Dermis blood vessel endothelial cell (primary cell): Measurements from ENCODE around the gene PRELID1. TPM values are rescaled to one million over a fixed set of nuclear protein-coding genes. Genes with fewer than 3 reads are reported as not detected.
"Not testable (repeated sequence)": the region's sequence is repeated elsewhere in the genome, so short reads cannot be mapped to it uniquely, and the experiment has no call there.

Experiments used
- DNase-seq: peaks from one replicate; pipeline ENCODE4 v3.0.0; 2010
- total RNA-seq: library from RNA; depleted of rRNA; stranded (reverse); fragments of >200 nt; gene quantifications from 2 replicates; pipeline ENCODE4 v1.2.3, GENCODE V29; 2014

The PRELID1 gene
- total RNA-seq, 1 donor from 2014 or later, result 161 TPM

DNA sequence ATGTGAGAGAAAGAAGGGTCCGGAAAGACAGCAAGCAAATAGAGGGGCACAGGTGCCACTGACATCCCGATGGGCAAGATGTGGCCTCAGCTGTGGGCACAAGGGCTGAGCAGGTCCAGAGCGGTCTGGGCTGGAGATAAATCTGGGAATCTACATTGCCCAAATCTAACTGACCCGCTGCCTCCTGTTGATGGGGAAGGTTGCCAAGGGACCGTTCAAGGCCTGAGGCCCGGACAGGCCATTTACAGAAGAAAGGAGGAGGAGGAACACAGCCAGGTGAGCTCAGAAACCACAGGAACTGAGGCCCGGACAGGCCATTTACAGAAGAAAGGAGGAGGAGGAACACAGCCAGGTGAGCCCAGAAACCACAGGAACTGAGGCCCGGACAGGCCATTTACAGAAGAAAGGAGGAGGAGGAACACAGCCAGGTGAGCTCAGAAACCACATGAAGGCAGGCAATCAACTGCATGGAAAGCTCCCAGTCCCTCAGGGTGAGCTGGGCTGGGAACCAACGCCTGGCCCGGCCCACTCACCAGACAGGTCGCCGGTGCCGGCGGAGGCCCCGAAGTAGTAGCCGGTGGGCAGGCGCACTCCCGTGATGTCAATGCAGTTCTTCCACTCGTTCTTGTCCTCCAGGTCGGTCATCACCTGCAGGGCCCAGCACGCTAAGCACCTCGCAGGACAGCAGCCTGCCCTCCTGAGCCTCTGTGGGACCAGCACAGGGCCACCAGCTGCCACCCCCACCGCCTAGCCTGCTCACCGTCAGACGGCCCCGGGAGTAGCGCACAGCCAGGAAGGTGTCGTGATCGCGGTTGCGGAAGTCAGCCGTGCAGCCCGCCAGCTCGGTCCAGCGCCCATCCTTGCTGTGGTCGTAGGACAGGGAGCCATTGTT lies 33.2 kb downstream of the PRELID1 start:
- DNase-seq, result no peak

GRCh38 chr5:177338251-177339106 lies 34.9 kb downstream of the PRELID1 start:
- DNase-seq, result no peak

DNA sequence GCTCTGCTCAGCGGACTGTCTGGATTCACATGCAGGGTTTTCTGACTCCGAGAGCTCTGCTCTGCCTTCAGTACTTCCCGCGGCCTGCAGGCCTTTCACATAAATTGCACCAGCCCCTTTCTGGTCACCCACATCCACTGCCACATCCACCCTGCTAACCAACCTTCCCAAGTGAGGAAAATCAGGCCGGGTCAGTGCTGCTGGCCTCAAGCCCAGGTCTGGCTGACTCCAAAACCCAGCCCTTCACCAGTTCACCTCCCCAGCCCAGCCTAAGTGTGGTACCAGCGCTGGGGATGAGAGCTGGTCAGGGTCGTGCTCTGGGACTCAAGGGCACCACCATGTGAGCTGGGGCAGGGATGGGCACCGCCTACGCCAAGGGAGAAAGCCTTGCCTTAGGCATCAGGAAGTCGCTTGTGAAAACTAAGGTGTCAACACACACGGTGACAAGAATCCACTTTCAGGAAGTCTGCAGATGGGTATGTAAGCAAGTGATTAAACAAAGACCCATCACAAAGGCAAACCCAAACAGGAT lies 35.6 kb downstream of the PRELID1 start:
- no peak for DNase-seq

- not testable (repeated sequence) for DNase-seq
Observed at GRCh38 chr5:177343000-177343399, 39.4 kb downstream of the PRELID1 start.

- no peak for DNase-seq
Observed at GRCh38 chr5:177343777-177344176, 40.2 kb downstream of the PRELID1 start.

GRCh38 chr5:177344891-177345290 lies 41.3 kb downstream of the PRELID1 start:
- no peak for DNase-seq

- no peak for DNase-seq
Observed at GRCh38 chr5:177346820-177347219, 43.2 kb downstream of the PRELID1 start.

DNA sequence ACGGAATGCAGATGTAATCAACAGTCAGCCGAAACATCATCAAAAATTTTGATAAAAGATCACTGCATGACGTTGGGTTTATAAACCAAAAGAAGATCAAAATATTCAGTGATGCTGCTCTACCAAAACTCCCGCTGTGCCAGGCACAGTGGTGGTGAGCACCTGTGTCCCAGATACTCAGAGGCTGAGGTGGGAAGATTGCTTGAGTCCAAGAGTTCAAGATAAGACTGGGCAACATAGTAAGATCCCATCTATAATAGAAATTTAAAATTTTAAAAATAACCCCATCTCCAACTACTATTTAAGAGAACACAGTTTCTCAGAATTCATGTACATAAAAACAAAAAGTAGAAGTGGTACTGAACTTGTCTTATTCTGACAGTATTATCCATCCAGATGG lies 44.1 kb downstream of the PRELID1 start:
- no peak for DNase-seq

GRCh38 chr5:177349362-177349647 lies 45.7 kb downstream of the PRELID1 start:
- no peak for DNase-seq

DNA sequence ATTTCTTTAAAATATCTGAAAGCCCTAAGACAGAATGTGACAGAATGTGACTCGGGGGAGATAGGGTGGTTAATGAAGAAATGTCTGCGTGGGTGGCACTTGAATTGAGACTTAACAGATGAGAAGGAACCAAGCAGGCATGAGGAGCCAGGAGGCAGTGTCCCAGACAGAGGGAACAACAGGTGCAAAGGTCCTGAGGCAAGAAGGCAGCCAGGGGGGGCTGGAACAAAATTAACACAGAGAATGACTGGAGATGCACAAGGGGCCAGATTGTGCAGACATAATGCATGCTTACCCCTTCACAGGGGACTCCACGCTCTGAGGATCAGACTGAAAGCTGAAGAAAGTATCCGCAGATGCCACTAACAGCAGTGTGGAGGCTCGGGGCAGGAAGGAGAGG lies 46.2 kb downstream of the PRELID1 start:
- DNase-seq, result no peak

DNA sequence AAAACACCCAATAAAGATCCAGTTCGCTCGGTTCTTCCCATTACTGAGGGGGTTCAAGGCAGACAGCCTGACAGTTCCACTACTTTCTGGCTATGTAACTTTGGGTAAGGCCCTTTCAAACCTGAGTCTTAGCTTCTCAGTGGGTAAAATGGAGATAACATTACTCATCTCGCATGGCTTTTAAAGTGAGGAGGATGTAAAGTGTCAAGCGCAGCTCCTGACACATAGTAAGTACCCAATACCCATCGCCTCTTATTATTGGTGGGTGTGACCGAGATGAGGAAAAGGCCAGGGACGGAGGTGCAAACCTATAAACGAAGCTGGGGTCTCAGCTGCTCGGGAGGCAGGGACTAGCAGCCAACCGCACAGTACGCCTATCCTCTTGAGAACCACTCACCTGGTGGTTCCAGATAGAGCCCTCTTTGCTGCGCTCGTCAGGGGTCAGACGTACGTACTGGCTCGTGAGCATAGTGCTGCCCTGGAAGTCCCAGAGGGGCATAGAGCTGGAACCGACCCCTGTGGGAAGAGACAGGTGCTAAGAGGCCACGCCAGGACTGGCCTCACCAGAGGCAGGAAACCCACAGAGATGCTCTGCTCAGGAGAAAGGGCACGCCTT lies 47.3 kb downstream of the PRELID1 start:
- DNase-seq, result peak; percentile 26

GRCh38 chr5:177351392-177352329 lies 48.1 kb downstream of the PRELID1 start, which contains the start of gene LMAN2:
LMAN2 (minus strand) TSS chr5:177351668; CDS start chr5:177351647, 21 bp downstream.
- peak; percentile 97 for DNase-seq

- DNase-seq, result no peak
Observed at GRCh38 chr5:177353093-177353492, 49.5 kb downstream of the PRELID1 start.

DNA sequence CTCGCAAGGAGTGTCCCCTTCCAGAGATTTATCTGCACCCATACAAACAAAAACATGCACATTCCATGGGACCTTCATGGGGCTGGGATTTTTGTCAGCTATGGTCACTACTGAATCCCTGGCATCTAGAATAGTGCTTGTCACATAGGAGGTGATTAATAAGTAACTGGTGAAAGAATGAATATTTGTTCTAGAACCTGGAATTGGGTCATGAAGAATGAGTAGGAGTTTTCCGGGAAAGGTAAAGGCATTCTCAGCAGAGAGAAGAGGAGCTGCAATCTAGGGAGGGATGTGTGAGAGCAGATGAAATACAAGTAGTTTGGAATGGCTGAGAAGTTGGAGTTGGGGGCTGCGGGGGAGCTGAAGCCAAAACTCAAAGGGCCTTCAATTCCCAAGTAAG lies 50.7 kb downstream of the PRELID1 start:
- no peak for DNase-seq

- DNase-seq, result no peak
Observed at GRCh38 chr5:177354711-177355110, 51.1 kb downstream of the PRELID1 start.

- no peak for DNase-seq
Observed at GRCh38 chr5:177355162-177355867, 51.7 kb downstream of the PRELID1 start.

- DNase-seq, result no peak
Observed at GRCh38 chr5:177355868-177356168, 52.2 kb downstream of the PRELID1 start.
